Urinary bladder (tissue), 4 donors: Measurements from ENCODE around the gene MAP4K4. TPM values are rescaled to one million over a fixed set of nuclear protein-coding genes. Genes with fewer than 3 reads are reported as not detected.

Experiments
- DNase-seq: peaks from one replicate; pipeline ENCODE4 v3.0.0-alpha.2; 2015; ENCODE audit errors: extremely low spot score
- H3K27ac ChIP-seq: one replicate; pipeline ENCODE4 v1.5.1; 2013; ENCODE audit warnings: low read depth, mild to moderate bottlenecking, moderate library complexity
- H3K36me3 ChIP-seq: one replicate; pipeline ENCODE4 v1.6.1; 2013; ENCODE audit warnings: mild to moderate bottlenecking, moderate library complexity; ENCODE audit not compliant: insufficient read depth
- H3K4me1 ChIP-seq: one replicate; pipeline ENCODE4 v1.6.1; 2013; ENCODE audit warnings: mild to moderate bottlenecking, moderate library complexity; ENCODE audit not compliant: insufficient read depth
- H3K4me3 ChIP-seq: one replicate; pipeline ENCODE4 v1.5.1; 2013; ENCODE audit warnings: low read depth, low read length
- WGBS: extraction: QIAGEN DNeasy Blood & Tissue Kit; methylation state at CpG from one replicate; pipeline ENCODE4 v1.1.7; 2013; 5-methylcytosine and 5-hydroxymethylcytosine counted together
- polyA plus RNA-seq: library from polyadenylated mRNA; stranded (reverse); fragments of 200-250 nt; gene quantifications from one replicate; pipeline ENCODE4 v1.2.3, GENCODE V29; 2013
- total RNA-seq: library from RNA; depleted of rRNA; stranded (reverse); fragments of >200 nt; gene quantifications from one replicate; pipeline ENCODE4 v1.2.3, GENCODE V29; 2014
- donor health status: healthy with polysubstance abuse.
- donor health status: healthy.

MAP4K4 gene
- total and polyA plus RNA-seq, 2 donors = 26.5 to 75.7 TPM

DNA sequence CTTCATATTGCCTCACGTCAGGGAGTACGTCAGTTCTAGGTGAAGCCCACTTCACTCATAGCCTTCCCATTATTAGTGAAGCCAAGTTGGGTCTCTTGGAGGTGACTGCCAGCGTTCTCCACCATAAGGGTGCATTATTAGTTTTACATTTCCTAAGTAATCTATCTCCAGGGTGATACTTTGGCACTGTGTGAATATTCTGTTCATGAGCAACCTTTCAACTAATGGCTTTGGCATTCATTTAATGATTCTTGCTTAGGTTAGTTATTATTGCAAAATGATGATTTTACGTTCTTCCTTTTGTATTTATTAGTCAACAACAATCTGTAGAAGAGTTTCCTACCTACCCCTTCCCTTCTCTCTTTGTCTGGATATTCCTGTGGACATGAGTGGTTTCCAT lies 97.5 kb downstream of the MAP4K4 start:
- WGBS = 96% methylated on average over 4 of the region's 4 CpGs
- no peak overlapping the region for H3K27ac ChIP-seq
- no peak for DNase-seq

GRCh38 chr2:101796825-101797600 lies 99.5 kb downstream of the MAP4K4 start:
- Histone ChIP-seq H3K4me3 (no peak overlapping the region), H3K4me1 (no peaks in the 10 kb centered on the region), H3K36me3 (no peaks in the 10 kb centered on the region), H3K27ac (no peak overlapping the region)
- 84% methylated on average over 7 of the region's 7 CpGs for WGBS
- DNase-seq = no peak

More for the DNA sequence above, 97.5 kb downstream of the MAP4K4 start:
- Histone ChIP-seq H3K36me3 (peaks cover 2% of the 10 kb centered on the region), H3K4me1 (no peaks in the 10 kb centered on the region), H3K4me3 (no peak overlapping the region)

DNA sequence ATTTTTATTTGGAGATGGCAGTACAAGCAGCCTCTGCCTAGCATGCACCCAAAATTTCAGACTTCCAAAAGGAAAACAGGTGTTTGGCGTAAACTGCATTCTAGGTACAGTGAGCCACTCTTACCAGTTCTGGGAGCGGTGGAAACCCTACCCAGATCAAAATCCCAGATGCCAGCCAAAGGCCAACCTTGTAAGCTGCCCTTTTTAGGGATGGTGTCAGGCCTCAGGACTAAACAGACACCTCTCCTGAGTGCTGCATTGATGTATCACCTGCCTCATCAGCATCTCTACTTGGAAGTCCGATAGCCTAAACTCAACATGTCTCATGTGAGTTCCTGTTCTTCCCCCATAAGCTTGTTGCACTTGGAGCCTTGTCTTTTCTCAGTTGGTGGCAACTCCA lies 104.0 kb downstream of the MAP4K4 start:
- no peak overlapping the region for H3K27ac ChIP-seq
- H3K4me3 ChIP-seq = no peak overlapping the region
- no peaks in the 10 kb centered on the region for H3K4me1 ChIP-seq
- DNase-seq = no peak
- WGBS = 96% methylated on average over 3 of the region's 3 CpGs
- H3K36me3 ChIP-seq = no peaks in the 10 kb centered on the region

DNA sequence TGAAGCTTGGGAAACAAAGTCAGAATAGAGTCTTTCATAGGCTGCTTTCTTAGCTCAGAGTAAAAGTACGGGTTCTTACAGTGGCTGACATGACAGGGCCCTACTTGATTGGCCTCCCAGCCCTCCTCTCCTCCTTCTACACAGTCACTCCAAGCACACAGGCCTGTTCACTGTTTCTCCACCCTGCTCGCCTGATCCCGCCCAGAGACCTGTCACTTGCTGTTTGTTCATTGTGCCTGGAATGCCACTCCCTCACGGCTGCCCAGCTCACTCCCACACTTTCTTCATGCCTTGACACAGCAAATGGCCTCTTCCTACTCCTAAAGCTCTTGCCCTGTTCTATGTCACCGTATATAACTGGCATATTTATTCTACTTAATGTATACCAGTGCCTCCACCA lies 104.8 kb downstream of the MAP4K4 start:
- DNase-seq = no peak
- 87% methylated on average over 5 of the region's 5 CpGs for WGBS
- H3K4me1 ChIP-seq = no peaks in the 10 kb centered on the region

DNA sequence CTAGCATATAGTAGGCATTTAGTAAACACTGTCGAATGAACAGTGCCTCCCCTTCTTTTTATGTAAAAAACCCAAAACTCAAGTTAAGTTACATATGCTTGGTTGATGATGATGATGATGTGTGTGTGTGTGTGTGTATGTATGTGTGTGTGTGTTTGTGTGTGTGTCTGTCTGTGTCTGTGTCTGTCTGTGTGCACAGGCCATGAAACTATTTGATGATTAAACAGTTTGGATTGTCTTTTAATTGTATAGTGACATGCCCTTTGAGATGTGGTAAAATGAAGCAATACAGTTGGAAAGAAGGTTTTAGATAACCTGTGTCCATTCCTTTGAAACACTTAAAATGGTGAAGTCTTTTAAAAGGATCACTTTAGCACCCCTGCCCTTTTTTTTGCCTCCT lies 105.6 kb downstream of the MAP4K4 start:
- no peak for DNase-seq
- 88% methylated on average over 1 of the region's 1 CpG for WGBS
- Histone ChIP-seq H3K4me3 (no peak overlapping the region), H3K4me1 (no peaks in the 10 kb centered on the region), H3K27ac (no peak overlapping the region), H3K36me3 (no peaks in the 10 kb centered on the region)

More for the DNA sequence above, 104.8 kb downstream of the MAP4K4 start:
- Histone ChIP-seq H3K36me3 (no peaks in the 10 kb centered on the region), H3K27ac (no peak overlapping the region), H3K4me3 (no peak overlapping the region)

- 40% methylated on average over 8 of the region's 8 CpGs for WGBS
- Histone ChIP-seq H3K4me3 (no peak overlapping the region), H3K4me1 (no peaks in the 10 kb centered on the region), H3K36me3 (no peaks in the 10 kb centered on the region), H3K27ac (no peak overlapping the region)
- no peak for DNase-seq
Measured at GRCh38 chr2:101803945-101804696, 106.6 kb downstream of the MAP4K4 start.

- Histone ChIP-seq H3K36me3 (no peaks in the 10 kb centered on the region), H3K4me3 (no peak overlapping the region), H3K4me1 (no peaks in the 10 kb centered on the region), H3K27ac (no peak overlapping the region)
- 29% methylated on average over 9 of the region's 9 CpGs for WGBS
- no peak for DNase-seq
Measured at GRCh38 chr2:101805152-101806088, 107.9 kb downstream of the MAP4K4 start.

DNA sequence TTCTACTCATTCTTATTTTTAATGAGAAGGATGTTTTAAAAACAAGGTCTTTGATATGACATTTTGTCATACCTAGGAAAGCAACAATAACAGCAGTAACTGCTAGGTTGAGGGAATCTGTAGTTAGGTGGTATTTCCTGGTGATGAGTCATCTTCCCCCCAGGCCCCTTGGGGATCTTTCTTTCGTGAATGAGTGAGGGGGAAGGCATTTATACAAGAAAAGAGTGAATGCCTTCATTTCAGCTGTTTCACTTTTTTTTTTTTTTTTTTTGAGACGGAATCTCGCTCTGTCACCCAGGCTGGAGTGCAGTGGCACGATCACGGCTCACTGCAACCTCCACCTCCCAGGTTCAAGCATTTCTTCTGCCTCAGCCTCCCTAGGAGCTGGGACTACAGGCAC lies 108.6 kb downstream of the MAP4K4 start:
- Histone ChIP-seq H3K4me3 (no peak overlapping the region), H3K27ac (no peak overlapping the region), H3K36me3 (no peaks in the 10 kb centered on the region), H3K4me1 (no peaks in the 10 kb centered on the region)
- 41% methylated on average over 5 of the region's 5 CpGs for WGBS
- DNase-seq = no peak

DNA sequence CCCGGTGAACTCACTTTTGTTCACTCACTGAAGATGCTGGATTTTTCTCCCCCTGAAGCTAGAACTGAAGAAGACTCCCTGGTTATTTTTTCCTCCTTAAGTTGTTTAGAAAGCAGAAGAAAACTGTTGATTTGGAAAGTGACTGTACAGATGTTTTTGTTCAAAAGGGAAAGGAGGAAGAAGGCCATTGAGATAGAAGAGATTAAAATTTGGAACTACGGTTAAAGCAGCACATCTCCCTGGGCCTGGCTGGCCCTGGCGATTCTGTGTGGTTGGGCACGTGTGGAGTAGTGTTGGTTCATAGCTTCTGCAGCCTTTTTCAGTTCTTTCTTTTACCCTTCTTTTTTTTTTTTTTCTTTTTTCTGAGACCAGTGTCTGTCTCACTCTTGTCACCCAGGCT lies 109.2 kb downstream of the MAP4K4 start:
- Histone ChIP-seq H3K4me1 (no peaks in the 10 kb centered on the region), H3K36me3 (no peaks in the 10 kb centered on the region), H3K27ac (no peak overlapping the region), H3K4me3 (no peak overlapping the region)
- 18% methylated on average over 4 of the region's 4 CpGs for WGBS
- no peak for DNase-seq

GRCh38 chr2:101807242-101807641 lies 109.7 kb downstream of the MAP4K4 start:
- H3K27ac ChIP-seq = no peak overlapping the region
- no peak for DNase-seq
- H3K4me1 ChIP-seq = no peaks in the 10 kb centered on the region
- over 99% methylated on average over 2 of the region's 2 CpGs for WGBS
- no peak overlapping the region for H3K4me3 ChIP-seq
- no peaks in the 10 kb centered on the region for H3K36me3 ChIP-seq

DNA sequence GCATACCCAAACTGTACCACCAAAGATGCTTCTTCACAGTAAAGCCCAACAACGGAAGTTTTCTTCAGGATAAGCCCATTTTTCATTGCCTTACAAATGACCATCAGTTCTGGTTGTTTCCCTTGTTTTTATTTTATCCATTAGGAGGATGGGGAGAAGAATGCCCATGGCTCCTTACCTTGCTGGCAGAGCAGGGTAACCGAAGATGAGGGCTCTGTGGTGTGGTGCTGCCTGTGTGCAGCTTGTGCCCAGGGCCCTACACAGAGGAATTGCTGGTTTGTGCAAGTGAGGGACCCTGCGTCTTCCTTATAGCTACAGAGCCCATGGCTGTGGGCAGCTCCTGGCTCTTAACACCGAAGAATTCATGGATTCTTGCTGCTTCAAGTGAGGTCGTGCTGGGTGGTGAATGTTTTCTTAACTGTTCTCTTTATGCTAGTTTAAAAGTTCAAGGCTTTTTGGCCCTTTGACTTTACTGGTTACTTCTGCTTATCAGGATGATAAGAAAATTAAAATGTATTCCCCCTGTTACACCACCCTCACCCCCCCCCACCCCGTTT lies 110.6 kb downstream of the MAP4K4 start:
- H3K4me1 ChIP-seq = no peaks in the 10 kb centered on the region
- 80% methylated on average over 6 of the region's 6 CpGs for WGBS
- no peak for DNase-seq

DNA sequence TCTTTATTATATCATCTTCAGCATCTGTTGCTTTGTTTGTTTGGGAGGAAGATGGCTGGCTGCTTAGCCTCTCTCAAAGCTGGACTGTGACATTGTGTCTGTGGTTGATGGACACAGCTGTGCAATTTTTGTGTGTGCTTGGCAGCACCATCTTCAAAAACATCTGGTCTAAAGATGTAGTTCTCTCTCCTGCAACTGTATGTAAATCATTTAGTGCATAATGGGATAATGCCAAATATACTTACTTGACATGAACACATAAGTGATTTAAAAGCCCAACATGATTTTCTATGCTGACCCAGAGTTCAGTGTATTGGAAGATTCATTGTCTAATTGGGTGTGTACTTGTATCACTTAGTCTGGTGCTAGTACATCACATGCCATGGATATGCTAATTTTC lies 112.2 kb downstream of the MAP4K4 start:
- Histone ChIP-seq H3K4me1 (no peaks in the 10 kb centered on the region), H3K36me3 (no peaks in the 10 kb centered on the region), H3K4me3 (no peak overlapping the region), H3K27ac (no peak overlapping the region)
- no peak for DNase-seq

More for the DNA sequence above, 110.6 kb downstream of the MAP4K4 start:
- H3K4me3 ChIP-seq = no peak overlapping the region
- no peak overlapping the region for H3K27ac ChIP-seq
- H3K36me3 ChIP-seq = no peaks in the 10 kb centered on the region
